GM12801 (cell line): ENCODE results near the gene PET117.

Experiments
- CTCF ChIP-seq: IDR thresholded peaks from one replicate; pipeline ENCODE4 v1.5.1; 2011; ENCODE audit warnings: control low read depth; ENCODE audit not compliant: insufficient read length; ENCODE audit errors: extremely low read depth

Gene PET117

GRCh38 chr20:18137412-18138265, at the start of gene PET117, which contains the start of gene KAT14:
TSS of gene PET117 (plus strand) at chr20:18137863. CDS start at chr20:18137956, 93 bp downstream.
TSS of gene KAT14 (plus strand) at chr20:18137863. CDS start at chr20:18142661, 4,798 bp downstream.
- TF ChIP-seq CTCF, result no peak

GRCh38 chr20:18090044-18090443, 47.6 kb upstream of the PET117 start:
- no peak for TF ChIP-seq CTCF

- no peak for TF ChIP-seq CTCF
These were observed 47.2 kb upstream of the PET117 start for GRCh38 chr20:18090477-18090876.

GRCh38 chr20:18091623-18092022, 46.0 kb upstream of the PET117 start:
- no peak for TF ChIP-seq CTCF

- no peak for TF ChIP-seq CTCF
These were observed 44.8 kb upstream of the PET117 start for GRCh38 chr20:18092890-18093289.

- TF ChIP-seq CTCF, result no peak
These were observed 44.3 kb upstream of the PET117 start for GRCh38 chr20:18093388-18093787.

DNA sequence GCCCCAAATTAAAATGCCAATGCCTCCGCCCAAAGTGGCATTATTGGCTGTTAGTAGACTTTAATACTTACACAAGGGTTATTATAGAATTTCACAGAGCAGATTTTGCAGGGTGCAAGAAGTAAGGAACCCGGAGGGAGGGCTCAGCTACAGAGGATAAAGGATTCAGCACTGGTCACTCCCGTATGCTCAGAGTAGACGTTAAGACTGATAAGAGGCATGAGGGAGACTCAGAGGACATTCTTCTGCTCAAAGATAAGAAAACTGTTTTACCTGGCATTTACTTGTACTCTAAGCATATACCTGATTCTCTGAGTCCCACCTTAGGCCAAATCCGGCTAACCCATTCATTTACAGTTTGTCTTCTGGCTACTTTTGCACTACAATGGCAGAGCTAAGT, 43.5 kb upstream of the PET117 start:
- no peak for TF ChIP-seq CTCF
